Hematopoietic multipotent progenitor cell treated with erythropoietin and hydrocortisone succinate and interleukin-3 and kit ligand, for 15 days (in vitro differentiated cells): ENCODE results near the gene SALL1.

ENCODE experiments used
- DNase-seq: peaks from one replicate; pipeline ENCODE4 v3.0.0-alpha.2; 2015; ENCODE audit warnings: low spot score

Gene SALL1

DNA sequence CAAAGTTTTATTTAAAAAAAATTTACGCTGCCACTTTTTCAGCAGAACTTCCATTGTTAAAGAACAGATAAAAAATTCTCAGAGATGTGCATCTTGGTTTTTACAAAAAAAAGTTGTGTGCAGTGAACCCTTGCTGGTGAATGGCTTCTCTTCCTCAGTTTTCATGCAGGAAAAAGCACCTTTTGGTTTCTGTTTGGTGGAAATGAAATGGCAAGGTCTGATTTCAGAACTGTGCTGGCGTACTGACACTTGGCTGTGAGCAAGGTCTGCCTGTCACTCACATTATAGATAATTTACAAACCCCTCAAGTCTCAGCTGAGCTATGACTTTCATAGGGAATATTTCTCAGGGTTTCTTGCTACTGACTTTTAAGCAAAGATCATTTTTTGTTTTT, 5.7 kb upstream of the SALL1 start:
- no peak for DNase-seq

DNA sequence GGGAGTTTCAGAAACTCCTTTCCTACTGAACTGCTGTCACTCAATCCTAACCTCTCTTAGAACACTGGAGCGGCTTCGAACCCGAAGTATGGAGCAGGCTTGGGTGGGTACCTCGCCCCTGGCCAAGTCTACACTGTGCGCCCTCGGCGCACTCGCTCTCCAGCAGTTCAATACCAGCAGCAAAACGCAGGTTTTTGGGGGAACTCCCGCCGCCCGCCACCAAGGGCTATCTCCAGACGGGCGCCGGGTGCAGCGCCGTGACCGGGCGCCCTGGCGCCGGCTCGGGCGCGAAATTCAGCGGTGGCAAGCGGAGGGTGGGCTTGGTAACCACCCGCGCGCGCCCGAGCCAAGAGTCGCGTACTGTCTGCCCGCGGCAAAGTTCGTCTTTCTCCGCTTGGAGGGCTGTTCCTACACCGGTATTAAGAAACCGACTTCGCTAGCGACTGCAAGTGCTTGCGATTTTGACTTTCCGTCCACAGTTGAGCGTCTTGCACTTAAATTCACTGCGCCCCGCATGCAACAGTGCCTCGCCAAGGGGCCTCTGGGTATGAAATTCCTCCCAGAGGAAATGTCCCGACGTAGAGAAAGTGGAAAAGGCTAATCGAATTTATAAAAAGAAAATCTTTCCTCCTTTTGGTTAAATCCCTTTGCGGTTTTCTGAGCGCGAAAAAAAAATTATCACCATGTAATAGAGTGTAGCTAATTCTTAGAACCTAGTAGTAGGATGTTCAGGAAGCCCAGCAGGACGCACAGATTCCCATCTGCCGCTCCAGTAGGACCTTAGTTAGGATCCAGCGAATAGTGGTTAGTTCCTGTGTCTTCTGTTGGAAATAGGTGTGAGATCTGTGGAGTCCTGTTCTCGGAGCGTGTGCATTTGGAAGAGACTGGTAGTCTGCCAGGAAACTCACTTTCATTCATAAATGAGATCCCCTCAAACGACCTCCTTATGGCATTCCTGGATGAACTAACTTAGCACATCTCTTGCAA, 5.0 kb upstream of the SALL1 start:
- no peak for DNase-seq

DNA sequence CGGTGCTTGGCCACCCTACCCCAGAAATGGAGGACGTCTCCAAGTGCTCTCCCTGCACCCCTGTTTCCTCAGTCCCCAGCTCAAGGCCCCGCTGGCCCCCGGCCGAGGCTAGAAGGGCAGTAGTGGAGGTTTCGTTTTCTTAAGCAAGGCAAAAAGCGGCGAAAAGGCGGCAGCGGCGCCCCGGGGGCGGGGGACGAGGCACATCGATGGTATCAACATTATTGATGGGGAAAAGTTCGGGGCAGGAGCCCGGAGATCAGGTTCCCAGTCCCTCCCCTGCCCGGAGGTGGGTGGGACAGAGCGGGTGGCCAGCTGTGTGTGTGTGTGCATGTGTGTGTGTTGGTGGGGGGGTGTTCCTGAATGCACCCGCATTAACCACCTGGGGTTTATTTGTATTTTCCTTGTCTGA, 4.1 kb upstream of the SALL1 start:
- no peak for DNase-seq

DNA sequence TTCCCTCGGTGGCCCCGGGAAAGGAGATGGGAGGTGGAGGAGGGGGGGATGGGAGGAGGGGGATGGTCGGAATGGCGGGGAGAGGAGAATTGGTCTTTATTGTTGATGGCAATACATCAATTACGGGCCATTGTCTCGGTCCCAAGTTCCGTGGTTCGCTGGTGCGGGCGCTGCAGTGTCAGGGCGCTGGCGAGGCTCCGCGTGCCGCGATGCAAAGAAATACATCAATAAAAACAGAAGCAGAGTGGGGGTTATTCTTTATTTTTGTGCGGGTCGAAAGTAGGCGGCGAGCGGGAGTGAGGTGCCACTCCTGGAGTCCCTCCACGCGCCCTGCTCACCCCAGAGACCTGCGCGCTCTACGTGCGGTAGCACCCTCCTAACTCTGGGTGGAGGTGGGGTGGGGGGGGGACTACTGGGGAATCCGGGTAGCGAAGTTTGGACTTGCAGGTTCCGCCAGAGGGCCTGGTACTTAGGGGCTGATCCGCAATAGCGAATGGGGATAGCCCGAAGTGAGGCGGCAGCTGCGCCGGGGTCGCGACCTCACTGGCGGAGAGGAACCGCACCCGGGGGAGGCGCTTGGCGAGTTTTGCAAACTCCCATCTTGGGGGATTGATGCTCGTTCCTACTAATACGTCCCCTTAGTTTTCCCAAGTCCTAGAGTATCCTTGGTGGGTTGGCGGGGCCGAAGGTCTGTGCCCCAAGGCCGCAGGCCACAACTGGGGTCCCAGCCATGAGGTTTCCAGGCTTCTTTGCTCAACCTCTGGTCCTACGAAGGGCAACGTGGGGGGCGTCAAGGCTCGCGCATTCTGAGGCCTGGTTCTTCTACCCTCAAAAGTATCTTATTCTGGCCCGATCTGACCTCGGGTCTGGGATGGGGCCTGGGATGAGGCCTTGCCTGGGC, 3.5 kb upstream of the SALL1 start:
- no peak for DNase-seq

GRCh38 chr16:51153577-51154031, 2.5 kb upstream of the SALL1 start:
- no peak for DNase-seq

- DNase-seq: no peak
Observed at GRCh38 chr16:51152691-51153576, 1.9 kb upstream of the SALL1 start.

DNA sequence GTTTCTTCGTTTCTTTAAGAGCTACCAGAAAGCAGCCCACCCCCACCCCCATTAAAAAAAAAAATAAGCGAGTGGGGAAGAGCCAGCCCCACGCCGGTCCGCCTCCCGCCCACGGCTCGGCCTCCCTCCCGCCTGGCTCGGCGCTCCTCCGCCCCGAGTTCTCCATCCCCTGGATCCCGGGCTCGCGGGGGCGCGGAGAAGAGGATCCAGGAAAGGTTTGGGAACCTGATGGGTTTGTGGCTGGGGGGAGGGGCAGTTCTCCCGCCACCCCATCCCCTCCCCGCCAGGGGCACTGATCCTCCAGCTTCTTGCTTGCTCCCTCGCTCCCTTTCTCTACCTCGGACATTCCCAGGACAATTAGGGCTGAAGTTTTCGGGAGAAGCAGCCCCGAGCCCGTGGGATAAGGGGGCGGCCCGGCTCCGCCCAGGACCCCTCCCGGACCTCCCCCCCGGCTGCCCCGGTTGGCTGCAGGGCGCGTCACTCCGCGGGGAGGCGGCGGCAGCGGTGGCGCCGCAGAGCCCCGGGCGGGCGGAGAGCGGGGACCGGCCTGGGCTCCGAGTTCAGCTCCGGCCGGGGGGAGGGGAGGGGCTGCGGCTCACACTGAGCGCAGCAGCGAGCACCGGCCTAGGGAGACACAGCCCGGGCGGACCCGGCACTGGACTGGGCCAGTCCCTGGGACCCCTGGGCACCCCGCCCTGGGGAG, 1.0 kb upstream of the SALL1 start:
- no peak for DNase-seq

DNA sequence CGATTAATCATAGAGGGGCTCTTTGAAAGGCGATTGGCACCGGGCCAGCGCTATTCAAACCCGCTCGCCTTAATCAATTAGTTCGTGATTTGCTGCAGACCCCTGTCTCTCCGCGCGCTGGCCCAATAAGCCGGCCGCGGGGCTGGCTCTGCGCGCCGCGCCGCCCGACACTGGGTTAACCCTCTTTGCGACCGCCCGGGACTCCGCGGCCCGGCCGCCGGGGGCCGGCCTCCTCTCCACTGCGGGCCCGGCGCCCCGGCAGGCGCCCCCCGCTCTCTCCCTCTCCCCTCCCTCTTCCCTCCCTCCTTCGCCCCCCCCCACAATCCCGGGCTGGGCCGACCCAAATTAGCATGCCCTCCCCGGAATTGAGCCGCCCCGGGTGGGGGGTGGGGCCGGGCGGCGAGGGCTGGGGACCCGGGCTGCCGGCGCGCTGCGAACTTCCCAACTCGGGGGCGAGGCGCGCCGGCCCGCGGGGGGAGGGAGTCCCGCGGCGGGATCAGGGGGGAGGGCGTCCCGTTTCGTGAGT, 428 bp upstream of the SALL1 start:
- no peak for DNase-seq

GRCh38 chr16:51150165-51150887, 744 bp downstream of the SALL1 start:
- DNase-seq: no peak

DNA sequence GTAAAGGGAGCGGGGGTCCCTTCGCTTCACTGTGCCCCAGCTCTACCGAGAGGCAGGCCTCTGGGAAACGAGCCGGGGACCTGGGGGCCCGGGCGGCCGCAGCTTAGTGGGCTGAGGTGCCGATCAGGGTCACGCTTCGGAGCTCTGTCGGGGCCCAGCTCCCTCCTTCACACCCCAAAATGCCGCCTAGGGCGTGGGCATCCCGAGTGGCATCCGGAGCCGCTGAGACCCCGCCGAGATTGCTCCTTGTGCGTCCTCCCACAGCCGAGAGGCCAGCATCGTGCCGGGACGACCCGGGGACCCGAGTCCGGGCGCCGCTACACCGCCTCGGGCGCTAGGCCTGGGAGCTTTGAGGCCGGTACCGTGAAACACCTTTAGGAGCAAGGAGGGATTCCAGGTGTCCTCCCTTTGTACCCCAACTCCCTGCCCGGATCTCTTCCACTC, 1.3 kb downstream of the SALL1 start:
- DNase-seq: no peak

GRCh38 chr16:51149251-51149661, 1.8 kb downstream of the SALL1 start:
- DNase-seq: no peak

DNA sequence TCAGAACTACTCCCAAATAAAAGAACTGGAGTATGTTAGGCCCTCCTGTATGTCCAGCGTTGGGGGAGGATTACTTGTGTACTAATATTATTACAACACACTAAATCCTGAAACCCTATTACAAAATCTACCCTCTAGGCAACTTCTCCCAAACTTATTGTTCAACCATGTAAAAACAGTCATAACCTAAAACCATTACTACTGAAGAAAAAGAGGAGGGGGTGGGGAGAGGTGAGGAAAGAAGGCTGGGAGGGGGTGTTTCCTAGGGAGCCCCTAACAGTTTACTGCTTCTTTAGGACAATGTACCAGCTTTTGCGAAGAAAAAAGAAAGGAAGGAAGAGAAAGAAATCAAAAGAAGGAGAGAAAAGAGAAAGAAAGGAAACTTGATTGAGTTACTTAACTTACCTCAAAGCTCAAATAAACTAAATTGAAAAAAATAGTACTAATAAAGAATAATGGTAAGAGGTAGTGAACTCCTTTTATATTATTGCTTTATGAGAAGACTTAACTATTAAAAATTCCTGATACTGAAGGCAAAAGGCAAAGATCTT, 2.3 kb downstream of the SALL1 start:
- no peak for DNase-seq

GRCh38 chr16:51147776-51148677, 3.0 kb downstream of the SALL1 start:
- DNase-seq: no peak

DNA sequence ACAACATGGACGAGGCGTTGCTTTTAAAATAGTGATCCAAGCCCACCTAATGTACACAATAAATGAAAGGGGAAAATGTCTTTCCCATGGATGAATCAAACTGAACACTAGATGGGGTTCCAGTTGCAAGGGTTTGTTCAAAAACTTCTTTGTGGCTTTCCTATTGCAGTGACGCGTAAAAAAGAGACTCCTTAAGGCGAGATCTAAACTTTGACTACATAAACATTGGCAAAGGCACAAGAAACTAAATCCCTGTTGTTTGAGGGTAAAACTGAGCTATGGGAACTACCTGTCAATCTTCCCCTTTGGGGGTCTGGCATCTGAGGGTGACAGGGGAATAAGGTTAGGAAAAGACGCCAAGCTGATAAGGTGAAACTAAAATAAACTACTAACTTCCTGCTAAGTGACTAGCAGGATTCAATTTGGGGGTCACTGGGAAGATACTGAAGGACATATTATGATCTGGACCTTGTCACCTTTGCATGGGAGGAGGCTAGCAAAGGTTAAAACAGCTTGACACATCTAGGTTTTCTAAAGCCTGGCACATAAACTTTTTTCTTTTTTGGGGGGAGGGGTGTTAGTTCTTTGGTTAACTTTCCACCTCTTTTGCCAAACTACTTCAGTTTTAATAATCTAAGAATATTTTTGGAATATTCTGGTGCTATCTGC, 4.7 kb downstream of the SALL1 start:
- DNase-seq: no peak

DNA sequence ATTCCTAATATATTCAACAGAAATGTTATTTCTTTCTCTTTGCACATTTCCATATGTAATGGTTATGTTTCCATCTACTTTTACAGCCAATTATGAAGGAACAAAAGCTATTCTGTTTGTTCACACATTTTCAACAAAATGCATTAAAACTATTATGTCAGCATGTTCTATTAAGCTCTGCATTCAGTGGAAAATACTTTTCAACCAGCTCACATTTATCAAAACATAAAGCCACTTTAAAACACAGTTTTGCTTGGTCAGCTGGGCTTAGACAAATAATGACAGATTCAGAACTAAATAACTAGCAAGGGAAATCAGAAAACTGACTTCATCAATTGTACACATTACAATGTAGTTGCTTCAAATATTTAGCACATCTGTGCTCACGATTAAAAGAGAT, 6.9 kb downstream of the SALL1 start:
- DNase-seq: no peak

DNA sequence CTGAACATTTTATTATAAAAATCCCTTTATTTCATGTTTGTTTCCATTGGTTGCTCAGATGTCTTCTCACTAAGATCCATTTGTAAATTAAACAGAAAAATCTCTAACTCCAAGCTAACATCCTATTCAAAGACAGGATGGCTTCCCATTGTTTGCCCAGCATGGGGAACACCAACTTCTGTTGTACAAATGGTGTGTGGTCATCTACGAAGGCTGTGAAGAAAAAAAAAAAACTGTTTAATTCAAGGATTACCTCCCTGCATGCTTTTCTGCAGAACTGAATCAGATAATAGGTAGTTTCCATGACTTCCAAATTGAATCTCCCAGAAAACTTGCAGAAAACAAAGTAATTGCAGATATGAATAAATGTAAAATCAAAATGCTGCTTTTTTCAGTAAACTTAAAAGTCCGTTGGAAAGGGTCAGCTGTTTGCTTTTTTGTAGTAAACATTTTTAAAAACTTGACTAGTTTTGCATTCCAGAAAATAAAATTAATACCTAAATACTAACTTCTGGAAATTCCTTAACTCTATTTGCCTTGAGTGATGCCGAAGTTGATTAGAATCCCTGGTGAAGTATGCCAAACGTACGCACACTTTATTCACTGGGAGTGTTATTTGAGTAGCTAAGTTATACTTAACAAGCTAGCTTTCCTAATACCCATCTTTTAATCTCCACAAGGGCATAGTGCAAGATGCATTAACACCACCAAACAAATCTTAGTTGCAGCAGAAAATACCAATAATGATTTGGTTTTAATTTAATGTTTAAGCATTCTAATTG, 7.7 kb downstream of the SALL1 start:
- no peak for DNase-seq

GRCh38 chr16:51141541-51141940, 9.5 kb downstream of the SALL1 start:
- no peak for DNase-seq
